Activated naive CD4-positive, alpha-beta T cell treated with anti-CD3 and anti-CD28 coated beads, Interleukin-2, amount 50 U/mL, for 24 hours (primary cell): ENCODE measurements around the gene TCTN3.
"Not testable (repeated sequence)": the region's sequence is repeated elsewhere in the genome, so short reads cannot be mapped to it uniquely, and the experiment has no call there.

Experiments used
- H3K27ac Mint-ChIP-seq: one replicate; pipeline ENCODE4 v1.8.0; 2021; ENCODE audit warnings: mild to moderate bottlenecking, mixed read lengths
- H3K27me3 Mint-ChIP-seq: one replicate; pipeline ENCODE4 v1.8.0; 2021; ENCODE audit warnings: mixed read lengths
- H3K36me3 Mint-ChIP-seq: one replicate; pipeline ENCODE4 v1.8.0; 2021; ENCODE audit warnings: mixed read lengths
- H3K4me1 Mint-ChIP-seq: one replicate; pipeline ENCODE4 v1.8.0; 2021; ENCODE audit warnings: mixed read lengths
- H3K4me3 Mint-ChIP-seq: one replicate; pipeline ENCODE4 v1.8.0; 2021; ENCODE audit warnings: mild to moderate bottlenecking, mixed read lengths
- H3K9me3 Mint-ChIP-seq: one replicate; pipeline ENCODE4 v1.8.0; 2021; ENCODE audit warnings: mixed read lengths

Gene TCTN3

DNA sequence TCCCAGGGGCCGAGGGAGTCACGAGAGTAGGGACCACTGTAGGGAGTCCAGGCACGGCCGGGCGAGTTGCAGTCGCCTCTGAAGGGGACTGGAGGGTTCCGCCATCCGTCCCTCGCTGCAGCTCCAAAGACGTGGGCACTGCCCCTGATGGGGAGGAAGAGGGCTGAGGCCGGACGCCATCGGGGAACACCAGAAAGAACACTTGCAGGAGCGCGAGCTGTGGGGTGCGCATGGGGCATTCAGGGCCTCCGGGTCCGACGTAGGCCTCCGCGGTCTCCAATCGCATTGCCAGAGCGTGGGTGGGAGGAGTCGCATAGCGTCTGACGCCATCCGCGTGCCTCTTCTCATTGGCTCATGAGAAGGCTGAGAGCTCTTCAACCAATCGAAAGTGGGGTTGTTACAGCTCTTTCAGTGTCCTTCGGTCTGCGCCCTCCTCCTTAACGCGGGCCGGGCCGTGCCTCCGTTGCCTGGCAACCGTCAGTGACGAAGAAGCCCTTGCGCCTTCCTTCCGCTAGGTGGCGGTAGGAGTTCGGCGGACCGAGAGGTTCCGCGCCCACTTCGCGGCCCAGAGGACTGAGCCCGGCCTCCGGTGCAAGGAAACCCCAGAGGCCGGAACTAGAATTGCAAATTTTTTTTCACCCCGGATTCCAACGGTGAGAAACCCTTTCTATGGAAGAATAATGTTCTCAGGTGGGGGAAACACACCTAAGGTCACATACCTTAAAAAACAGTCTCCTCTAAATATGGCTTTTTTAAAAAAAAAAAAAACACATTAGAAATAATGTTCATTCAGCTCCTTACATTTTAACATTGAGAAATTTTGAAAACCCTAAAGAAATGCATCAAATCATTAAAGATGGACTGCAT is at the start of gene TCTN3:
Gene TCTN3 (minus strand): TSS at position 260 of the 867 bp plus-strand sequence. CDS start 28 bp downstream, at position 232.
- Mint-ChIP-seq H3K9me3 (no peaks in the 10 kb centered on the region), H3K4me3 (peak within 1 kb of the TSS; percentile 96), H3K27me3 (no peaks in the 10 kb centered on the region), H3K36me3 (peaks cover 9% of the 10 kb centered on the region), H3K4me1 (peaks cover 36% of the 10 kb centered on the region), H3K27ac (peak within 1 kb of the TSS; percentile 86)

DNA sequence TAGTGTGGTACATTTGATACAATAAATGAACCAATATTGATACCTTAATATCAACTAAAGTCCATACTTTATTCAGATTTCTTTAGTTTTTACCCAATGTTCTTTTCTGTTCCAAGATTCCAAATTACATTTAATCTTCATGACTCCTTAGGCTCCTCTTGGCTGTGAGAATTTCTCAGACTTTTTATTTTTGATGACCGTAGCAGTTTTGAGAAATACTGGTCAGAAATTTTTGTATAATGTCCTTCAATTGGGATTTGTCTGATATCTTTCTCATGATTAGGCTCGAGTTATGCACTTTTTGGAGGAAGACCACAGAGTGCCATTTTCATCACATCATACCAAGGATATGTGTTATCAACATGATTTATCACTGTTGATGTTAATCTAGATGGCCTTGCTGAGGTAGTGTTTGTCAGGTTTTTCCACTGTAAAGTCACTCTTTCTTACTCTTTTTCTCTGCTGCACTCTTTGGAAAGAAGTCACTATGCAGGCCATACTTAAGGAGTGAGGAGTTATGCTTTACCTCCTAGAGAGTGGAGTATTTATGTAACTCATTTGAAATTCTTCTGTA is 49.3 kb upstream of the TCTN3 start:
- H3K4me3 Mint-ChIP-seq, result no peak overlapping the region
- H3K36me3 Mint-ChIP-seq, result no peaks in the 10 kb centered on the region
- H3K27ac Mint-ChIP-seq, result no peak overlapping the region
- peaks cover 8% of the 10 kb centered on the region for H3K27me3 Mint-ChIP-seq
- no peaks in the 10 kb centered on the region for H3K4me1 Mint-ChIP-seq
- no peaks in the 10 kb centered on the region for H3K9me3 Mint-ChIP-seq

DNA sequence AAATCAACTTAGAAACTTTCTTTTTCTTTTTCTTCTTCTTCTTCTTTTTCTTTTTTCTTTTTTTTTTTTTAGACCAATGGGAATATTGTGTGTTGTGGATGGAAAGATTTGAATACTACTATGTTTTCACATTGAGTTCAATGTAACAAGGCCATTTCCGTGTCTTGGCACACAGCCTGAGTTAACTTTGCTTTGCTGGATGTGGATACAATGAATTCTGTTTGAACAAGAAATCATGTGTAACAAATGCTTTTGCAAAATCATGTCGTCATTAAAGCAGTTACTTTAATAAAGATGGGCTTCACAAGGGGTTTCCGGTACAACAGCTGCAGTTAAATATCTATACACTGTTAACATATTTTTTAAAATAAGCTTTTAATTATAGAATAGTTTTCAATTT is 48.8 kb upstream of the TCTN3 start:
- no peak overlapping the region for H3K27ac Mint-ChIP-seq
- peaks cover 12% of the 10 kb centered on the region for H3K27me3 Mint-ChIP-seq
- no peak overlapping the region for H3K4me3 Mint-ChIP-seq
- H3K9me3 Mint-ChIP-seq, result no peaks in the 10 kb centered on the region
- no peaks in the 10 kb centered on the region for H3K36me3 Mint-ChIP-seq
- no peaks in the 10 kb centered on the region for H3K4me1 Mint-ChIP-seq

DNA sequence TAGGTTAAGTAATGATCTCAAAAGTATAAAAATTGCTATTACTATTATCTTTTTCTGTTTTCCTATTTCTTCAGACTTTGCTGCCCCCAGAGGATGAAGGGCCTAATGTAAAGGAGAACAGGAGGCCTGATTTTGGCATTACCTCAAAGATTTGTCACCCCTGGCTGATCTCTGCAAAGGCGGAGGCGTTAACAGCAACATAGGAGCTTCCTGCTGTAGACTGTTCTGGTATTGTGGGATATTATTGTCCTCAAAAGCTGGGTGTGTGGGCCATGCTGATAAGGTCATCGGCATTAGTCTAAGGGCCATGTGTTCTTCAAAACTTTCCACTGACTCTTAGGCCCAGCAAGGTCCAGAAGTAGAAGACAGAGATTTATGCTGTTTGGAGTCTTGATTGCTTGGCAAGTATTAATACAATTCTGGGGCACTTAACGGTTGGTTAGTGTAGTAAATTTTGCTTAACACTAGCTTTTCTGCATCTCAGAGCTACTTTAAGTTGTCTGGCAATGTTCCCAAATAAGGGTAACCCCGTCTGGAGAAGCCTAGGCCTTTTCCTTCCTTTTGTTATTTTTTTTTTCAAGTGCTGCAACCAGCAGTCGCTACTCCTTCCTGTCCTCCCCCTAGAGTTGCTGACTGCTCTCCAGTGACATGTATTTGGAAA is 48.2 kb upstream of the TCTN3 start:
- H3K27ac Mint-ChIP-seq, result no peak overlapping the region
- H3K27me3 Mint-ChIP-seq, result peaks cover 11% of the 10 kb centered on the region
- no peaks in the 10 kb centered on the region for H3K9me3 Mint-ChIP-seq
- H3K4me1 Mint-ChIP-seq, result no peaks in the 10 kb centered on the region
- H3K4me3 Mint-ChIP-seq, result no peak overlapping the region
- H3K36me3 Mint-ChIP-seq, result no peaks in the 10 kb centered on the region

DNA sequence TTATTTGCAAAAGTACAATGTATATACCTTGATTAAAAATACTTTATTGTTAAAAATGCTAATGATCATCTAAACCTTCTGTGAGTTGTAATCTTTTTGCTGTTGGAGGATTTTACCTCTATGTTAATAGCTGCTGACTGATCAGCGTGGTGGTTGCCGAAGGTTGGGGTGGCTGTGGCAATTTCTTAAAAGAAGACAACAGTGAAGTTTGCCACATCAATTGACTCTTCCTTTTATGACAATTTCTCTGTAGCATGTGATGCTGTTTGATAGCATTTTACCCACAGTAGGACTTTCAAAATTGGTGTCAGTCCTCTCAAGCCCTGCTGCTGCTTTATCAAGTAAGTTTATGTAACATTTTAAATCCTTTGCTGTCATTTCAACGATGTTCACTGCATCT is 45.3 kb upstream of the TCTN3 start:
- H3K27ac Mint-ChIP-seq, result no peak overlapping the region
- no peak overlapping the region for H3K4me3 Mint-ChIP-seq
- peaks cover 17% of the 10 kb centered on the region for H3K27me3 Mint-ChIP-seq
- H3K4me1 Mint-ChIP-seq, result no peaks in the 10 kb centered on the region
- no peaks in the 10 kb centered on the region for H3K36me3 Mint-ChIP-seq
- H3K9me3 Mint-ChIP-seq, result peaks cover 5% of the 10 kb centered on the region

GRCh38 chr10:95732907-95733306 is 39.2 kb upstream of the TCTN3 start:
- not testable (repeated sequence) for H3K4me3 Mint-ChIP-seq, H3K36me3 Mint-ChIP-seq, H3K27ac Mint-ChIP-seq, H3K4me1 Mint-ChIP-seq
- Mint-ChIP-seq H3K9me3 (peaks cover 13% of the 10 kb centered on the region), H3K27me3 (peaks cover 19% of the 10 kb centered on the region)

DNA sequence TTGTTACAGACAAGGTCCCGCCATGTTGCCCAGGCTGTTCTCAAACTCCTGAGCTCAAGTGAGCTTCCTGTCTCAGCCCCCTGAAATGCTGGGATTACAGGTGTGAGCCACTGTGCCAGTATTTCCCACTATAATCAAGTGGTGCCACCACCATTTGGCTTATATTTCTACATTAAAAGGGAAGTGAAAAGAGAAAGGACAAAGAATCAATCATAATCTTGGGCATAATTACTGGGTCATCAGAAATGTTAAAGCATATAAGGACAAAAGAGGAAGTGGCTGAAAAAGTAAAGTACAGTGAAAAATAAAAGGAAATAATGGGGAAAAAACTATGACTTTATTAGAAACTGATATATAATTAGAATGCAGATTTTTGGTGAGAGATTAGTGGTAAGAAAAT is 36.5 kb upstream of the TCTN3 start:
- Mint-ChIP-seq H3K9me3 (peaks cover 13% of the 10 kb centered on the region), H3K27me3 (peaks cover 15% of the 10 kb centered on the region), H3K36me3 (peaks cover 6% of the 10 kb centered on the region), H3K4me3 (no peak overlapping the region), H3K27ac (no peak overlapping the region), H3K4me1 (no peaks in the 10 kb centered on the region)

DNA sequence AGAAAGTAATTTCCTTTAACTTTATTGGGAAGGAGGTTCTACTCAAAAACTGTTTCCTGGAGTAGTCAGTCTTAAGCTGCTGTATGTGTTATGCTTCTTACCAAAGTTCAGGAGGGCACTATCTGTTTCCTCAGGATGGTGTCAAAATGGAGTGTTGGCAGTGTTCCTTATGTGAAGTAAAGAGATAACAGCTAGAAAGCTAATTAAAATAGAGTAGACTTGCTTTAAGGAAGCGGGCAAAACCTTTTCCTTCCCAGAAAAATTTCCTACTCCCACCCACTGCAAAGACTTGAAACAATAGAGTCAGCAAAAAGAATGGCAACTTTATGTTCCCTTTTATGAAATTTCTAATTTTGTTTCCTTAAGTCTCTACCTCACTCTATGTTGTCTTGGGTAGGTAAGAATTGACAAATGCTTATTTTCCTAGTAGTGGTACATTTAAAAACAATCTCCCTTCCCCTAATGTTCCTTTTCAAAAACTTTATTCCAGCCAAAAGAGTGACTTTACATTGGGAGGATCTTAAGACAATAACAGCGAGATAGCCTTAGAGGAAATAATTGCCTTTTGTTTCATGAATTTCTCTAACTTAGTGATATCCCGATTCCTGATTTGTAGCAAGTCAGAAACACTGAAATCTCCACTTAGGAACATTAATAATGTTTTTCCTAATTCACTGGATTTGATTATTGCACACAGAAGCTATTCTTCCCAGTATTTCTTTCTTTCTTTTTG is 35.8 kb upstream of the TCTN3 start:
- Mint-ChIP-seq H3K27me3 (peaks cover 15% of the 10 kb centered on the region), H3K4me3 (no peak overlapping the region), H3K9me3 (peaks cover 18% of the 10 kb centered on the region), H3K27ac (no peak overlapping the region), H3K36me3 (peaks cover 9% of the 10 kb centered on the region), H3K4me1 (no peaks in the 10 kb centered on the region)

DNA sequence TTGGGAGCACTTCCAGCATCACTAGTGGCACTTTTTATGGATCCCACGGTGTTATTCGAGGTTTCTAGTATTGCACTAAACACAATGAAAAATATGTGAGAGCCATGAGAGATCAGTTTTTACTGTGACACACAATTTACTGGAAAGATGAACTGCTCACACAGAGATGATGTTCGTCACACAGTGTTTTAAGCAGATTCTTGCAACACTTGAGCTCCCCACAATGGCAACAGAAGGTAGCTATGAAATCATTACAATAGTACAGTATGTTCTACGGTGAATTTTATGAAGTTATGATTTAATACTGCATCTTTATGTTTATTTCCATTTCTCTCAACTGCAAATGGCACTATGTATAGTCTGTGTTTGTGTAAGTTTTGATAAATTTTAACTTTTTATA is 34.8 kb upstream of the TCTN3 start:
- Mint-ChIP-seq H3K9me3 (peaks cover 10% of the 10 kb centered on the region), H3K27ac (no peak overlapping the region), H3K36me3 (peaks cover 9% of the 10 kb centered on the region), H3K4me1 (no peaks in the 10 kb centered on the region), H3K27me3 (peaks cover 13% of the 10 kb centered on the region), H3K4me3 (no peak overlapping the region)

DNA sequence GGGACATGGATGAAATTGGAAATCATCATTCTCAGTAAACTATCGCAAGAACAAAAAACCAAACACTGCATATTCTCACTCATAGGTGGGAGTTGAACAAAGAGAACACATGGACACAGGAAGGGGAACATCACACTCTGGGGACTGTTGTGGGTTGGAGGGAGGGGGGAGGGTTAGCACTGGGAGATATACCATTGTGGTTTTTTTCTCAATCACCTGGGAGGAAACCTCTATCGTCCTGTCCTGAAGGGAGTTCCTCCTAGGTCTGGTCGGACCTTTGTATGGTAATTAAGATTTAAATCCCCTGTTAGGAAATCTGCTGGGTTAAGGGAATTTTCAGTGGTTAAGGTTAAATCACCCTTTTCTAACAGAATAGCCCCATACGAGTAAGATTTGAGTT is 28.8 kb upstream of the TCTN3 start:
- H3K4me1 Mint-ChIP-seq, H3K4me3 Mint-ChIP-seq, H3K9me3 Mint-ChIP-seq, H3K27me3 Mint-ChIP-seq, H3K36me3 Mint-ChIP-seq, H3K27ac Mint-ChIP-seq: not testable (repeated sequence)

DNA sequence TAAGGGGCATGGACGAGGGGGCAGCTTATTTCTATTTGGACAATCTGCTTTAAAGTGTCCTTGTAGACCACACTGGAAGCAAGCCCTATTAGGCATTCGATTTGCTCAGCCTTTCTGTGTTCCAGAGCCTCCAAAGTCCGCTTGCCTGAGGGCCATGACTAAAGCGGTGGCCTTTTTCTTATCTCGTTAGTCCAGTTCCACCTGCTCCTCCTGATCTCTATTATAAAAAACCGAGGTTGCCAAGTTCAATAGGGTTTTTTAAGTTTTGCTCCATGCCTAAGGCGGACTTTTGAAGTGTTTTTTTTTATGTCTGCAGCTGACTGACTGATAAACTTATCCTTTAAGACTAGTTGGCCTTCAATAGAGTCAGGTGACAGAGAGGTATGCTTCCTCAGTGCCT is 27.0 kb upstream of the TCTN3 start:
- not testable (repeated sequence) for H3K36me3 Mint-ChIP-seq, H3K27me3 Mint-ChIP-seq, H3K27ac Mint-ChIP-seq, H3K4me1 Mint-ChIP-seq, H3K9me3 Mint-ChIP-seq, H3K4me3 Mint-ChIP-seq

GRCh38 chr10:95716866-95717265 is 23.1 kb upstream of the TCTN3 start:
- H3K4me3 Mint-ChIP-seq, result no peak overlapping the region
- H3K9me3 Mint-ChIP-seq, result no peaks in the 10 kb centered on the region
- no peak overlapping the region for H3K27ac Mint-ChIP-seq
- H3K4me1 Mint-ChIP-seq, result no peaks in the 10 kb centered on the region
- no peaks in the 10 kb centered on the region for H3K27me3 Mint-ChIP-seq
- H3K36me3 Mint-ChIP-seq, result no peaks in the 10 kb centered on the region

GRCh38 chr10:95716466-95716865 is 22.7 kb upstream of the TCTN3 start:
- no peaks in the 10 kb centered on the region for H3K27me3 Mint-ChIP-seq
- H3K9me3 Mint-ChIP-seq, result no peaks in the 10 kb centered on the region
- no peaks in the 10 kb centered on the region for H3K4me1 Mint-ChIP-seq
- no peaks in the 10 kb centered on the region for H3K36me3 Mint-ChIP-seq
- H3K27ac Mint-ChIP-seq, result no peak overlapping the region
- no peak overlapping the region for H3K4me3 Mint-ChIP-seq

- no peak overlapping the region for H3K4me3 Mint-ChIP-seq
- H3K9me3 Mint-ChIP-seq, result no peaks in the 10 kb centered on the region
- H3K4me1 Mint-ChIP-seq, result no peaks in the 10 kb centered on the region
- no peaks in the 10 kb centered on the region for H3K27me3 Mint-ChIP-seq
- H3K36me3 Mint-ChIP-seq, result no peaks in the 10 kb centered on the region
- no peak overlapping the region for H3K27ac Mint-ChIP-seq
These were observed 17.8 kb upstream of the TCTN3 start for GRCh38 chr10:95711492-95711891.

- Mint-ChIP-seq H3K27ac (no peak overlapping the region), H3K9me3 (no peaks in the 10 kb centered on the region), H3K27me3 (no peaks in the 10 kb centered on the region), H3K4me3 (no peak overlapping the region), H3K4me1 (no peaks in the 10 kb centered on the region), H3K36me3 (no peaks in the 10 kb centered on the region)
These were observed 13.3 kb upstream of the TCTN3 start for GRCh38 chr10:95706990-95707389.

DNA sequence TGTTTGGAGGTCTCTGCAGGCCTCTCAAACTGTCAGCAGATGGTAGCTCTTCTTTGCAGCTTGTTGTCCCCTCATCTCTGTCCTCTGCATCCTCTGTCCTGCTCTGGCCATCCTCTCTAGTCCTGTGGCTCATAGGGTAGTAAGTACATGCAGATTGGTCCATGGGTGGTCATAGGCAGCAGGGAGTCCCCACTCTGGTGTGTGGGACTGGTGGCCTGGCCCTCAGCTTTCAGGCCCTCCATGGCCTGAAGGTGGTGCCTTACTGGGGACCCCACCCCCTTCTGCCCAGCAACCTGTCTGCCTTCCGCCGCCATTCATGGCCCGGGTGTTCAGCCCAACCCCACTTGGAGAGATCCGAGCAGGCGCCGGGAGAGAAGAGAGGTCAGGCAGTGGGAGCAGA is 12.8 kb upstream of the TCTN3 start:
- no peaks in the 10 kb centered on the region for H3K27me3 Mint-ChIP-seq
- no peak overlapping the region for H3K27ac Mint-ChIP-seq
- no peaks in the 10 kb centered on the region for H3K36me3 Mint-ChIP-seq
- no peaks in the 10 kb centered on the region for H3K9me3 Mint-ChIP-seq
- H3K4me1 Mint-ChIP-seq, result no peaks in the 10 kb centered on the region
- no peak overlapping the region for H3K4me3 Mint-ChIP-seq
